Heart left ventricle (tissue), 13 donors: ENCODE results near the gene OR10H1.

Experiments
- CTCF ChIP-seq, 12 donors: fragments of 200-600 bp; sonication (generic) in 4 of 12; IDR thresholded peaks; one replicate each; pipeline versions ENCODE4 v1.5.0 to v1.8.0; 2018 to 2022; ENCODE audit warnings: antibody characterized with exemption in 12 of 12, mild to moderate bottlenecking in 5 of 12
- POLR2A ChIP-seq, 2 donors: fragments of 450-650 bp; IDR thresholded peaks; one replicate each; pipeline ENCODE4 v1.6.1; 2017; ENCODE audit warnings: antibody characterized with exemption in 2 of 2, mild to moderate bottlenecking in 2 of 2, moderate library complexity in 2 of 2
- donor health status: ischemic (EF 13 %, LVEDD 7.1; RV severe dilation, severe dysfunction).
- donor health status: DM: no; HTN: yes; CAD: no.
- donor health status: DM: no; HTN: no; CAD: no.
- donor health status: ischemic (EF 25% LVEDD 6.9; RV normal size, moderate dysfunction).
- donor health status: ischemic (EF 25% LVEDD 5.7; RV mildly dilated, moderate dysfunction).
- donor health status: ischemic (EF 35%, LVEDD 5.7; RV mildly dilated, moderate dysfunction).
- donor health status: nonischemic (EF 11% LVEDD 7.7; RV severe dilation, severe dysfunction).
- donor health status: DM: yes; HTN: yes; CAD: no.
- donor health status: PGD.
- donor health status: ischemic (EF 29% LVEDD 5.4; RV normal size, mild dysfunction).
- donor health status: nonischemic (EF 23%, LVEDD 6.1; RV moderate dilation, normal function).

DNA sequence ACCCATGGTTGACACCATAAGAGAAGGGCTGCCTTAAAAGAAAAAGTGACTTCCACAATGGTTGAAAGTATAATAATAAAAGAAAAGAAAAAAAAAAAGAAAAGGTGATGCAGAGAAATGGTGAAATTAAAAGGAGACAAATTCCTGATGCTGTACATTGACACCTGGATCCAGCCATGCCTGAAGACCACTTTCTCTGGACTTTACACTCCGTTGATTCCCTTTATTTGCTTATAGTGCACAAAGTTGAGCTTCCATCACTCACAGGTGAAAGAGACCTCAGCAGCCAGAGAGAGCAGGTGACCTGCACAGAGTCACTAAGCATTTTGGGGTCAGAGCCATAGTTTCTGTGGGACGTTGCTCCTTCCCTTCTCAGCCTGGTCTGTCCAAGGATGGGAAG is 40.2 kb downstream of the OR10H1 start:
- TF ChIP-seq POLR2A (IDR thresholded peaks at IDR 0.05) (no peak), CTCF (IDR thresholded peaks at IDR 0.05) (no peak)
